Amniotic stem cell (primary cell): Measurements from ENCODE around the gene RSU1.
"Not testable (repeated sequence)": the region's sequence is repeated elsewhere in the genome, so short reads cannot be mapped to it uniquely, and the experiment has no call there.

ENCODE experiments used
- DNase-seq: peaks from one replicate; lab custom pipeline; 2025; lab: John Stamatoyannopoulos, UW

The RSU1 gene

DNA sequence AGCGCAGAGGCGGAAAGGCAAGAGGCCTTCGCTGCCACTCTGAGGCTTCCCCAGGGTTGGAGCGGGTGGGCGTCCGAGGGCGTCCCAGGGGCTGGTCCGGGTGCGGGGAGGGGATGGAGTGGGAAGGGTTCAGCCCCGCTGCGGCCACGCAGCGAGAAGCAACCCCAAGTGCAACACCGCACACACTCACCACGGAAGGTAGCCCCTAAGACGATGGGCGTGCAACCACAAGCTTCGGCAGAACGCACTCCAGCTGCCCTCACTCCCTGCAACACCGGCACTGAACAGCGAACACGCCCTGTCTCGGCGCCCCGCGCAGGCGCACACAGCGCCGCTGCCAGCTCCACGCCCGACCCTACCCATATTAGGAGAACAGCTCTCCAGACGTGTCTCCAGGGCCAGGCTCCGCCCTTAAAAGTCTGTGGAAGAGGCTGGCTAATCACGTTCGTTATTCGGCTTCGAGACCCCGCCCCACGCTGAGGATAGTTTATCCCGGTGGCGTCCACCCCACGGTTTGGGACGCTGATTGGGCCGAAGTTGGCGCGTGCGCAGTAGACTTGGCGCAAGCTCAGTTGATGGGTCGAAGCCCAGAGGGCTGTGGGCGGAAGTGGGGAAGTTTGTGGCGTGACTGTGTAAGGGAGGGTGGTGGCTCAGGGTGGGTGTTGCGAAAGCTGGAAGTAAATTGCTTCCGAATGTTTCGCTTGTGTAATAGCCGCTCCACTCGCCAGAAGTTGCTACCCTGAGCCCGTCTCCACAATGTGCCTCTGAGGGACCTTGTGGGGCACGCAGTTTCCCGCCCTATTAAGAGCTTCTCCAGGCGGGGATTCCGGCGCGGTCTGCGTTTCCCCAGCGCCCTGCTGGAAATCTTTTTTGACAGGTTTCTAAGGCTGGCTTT is at the start of gene RSU1:
TSS of gene RSU1 (minus strand) at position 300 of the 895 bp plus-strand sequence. CDS start 343 bp downstream, outside the sequence.
- peak; percentile 100 for DNase-seq

DNA sequence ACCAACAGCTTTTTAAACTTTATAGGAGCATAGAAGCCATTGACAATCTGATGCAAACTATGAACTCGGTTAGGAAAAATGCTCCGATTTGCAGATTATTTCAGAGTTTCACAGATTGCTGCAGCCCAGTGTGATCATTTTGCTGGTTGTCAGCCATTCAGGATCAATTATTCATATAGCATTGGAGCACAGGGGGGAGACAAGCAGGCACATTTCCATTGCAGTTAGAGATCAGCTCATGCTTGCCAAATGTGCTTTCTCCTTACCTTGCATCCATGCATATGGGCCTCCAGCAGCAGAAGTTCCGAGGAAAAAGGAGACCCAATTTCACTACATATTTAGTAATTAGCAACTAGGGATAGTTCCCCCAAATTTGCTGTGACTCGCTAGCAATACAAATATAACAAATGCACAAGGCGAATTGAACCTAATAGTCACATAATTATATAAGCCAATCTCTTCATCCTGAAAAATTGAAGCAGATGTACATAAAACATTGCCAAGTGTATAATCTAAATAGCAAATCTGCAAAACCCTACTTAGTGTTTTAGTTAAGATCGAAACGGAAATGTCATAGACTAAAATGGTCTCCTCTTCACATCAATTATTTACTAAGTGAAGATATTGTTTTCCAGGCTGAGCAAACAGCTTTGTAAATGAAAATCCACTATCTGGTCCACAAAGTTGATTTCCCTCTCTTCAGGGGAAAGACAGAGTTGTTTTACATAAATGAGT is 49.5 kb upstream of the RSU1 start:
- no peak for DNase-seq

DNA sequence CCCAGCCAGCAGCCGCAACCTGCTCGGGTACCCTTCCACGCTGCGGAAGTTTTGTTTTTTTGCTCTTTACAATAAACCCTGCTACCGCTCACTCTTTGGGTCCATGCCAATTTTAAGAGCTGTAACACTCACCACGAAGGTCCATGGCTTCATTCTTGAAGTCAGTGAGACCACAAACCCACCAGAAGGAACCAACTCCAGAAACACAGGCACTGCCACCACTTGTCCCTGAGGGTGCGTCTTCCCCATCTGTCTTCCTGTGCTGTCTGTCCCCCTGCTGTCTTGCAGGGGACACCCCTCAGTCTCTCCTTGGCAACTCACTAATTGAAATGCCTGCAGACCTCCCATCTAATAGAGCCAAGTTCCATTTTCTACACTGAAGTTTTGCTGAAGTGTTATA is 48.5 kb upstream of the RSU1 start:
- no peak for DNase-seq

DNA sequence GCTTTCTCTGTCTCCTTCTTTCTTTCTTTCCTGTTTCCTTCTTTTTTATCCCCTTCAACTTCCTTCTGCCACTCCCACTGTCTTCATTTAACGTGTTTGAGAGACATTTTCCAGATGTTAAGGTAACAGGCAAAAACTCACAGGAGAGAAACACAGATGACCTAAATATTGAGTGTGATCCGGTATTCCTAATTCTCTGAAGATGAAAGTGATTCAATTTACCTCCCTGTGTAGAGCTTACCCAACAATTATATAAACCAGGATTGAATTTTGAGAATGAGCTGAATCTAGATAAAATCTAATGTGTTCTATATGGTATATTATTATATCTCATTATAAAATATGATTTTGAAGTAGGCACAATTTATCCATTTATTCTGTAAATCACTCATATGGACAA is 46.5 kb upstream of the RSU1 start:
- no peak for DNase-seq

DNA sequence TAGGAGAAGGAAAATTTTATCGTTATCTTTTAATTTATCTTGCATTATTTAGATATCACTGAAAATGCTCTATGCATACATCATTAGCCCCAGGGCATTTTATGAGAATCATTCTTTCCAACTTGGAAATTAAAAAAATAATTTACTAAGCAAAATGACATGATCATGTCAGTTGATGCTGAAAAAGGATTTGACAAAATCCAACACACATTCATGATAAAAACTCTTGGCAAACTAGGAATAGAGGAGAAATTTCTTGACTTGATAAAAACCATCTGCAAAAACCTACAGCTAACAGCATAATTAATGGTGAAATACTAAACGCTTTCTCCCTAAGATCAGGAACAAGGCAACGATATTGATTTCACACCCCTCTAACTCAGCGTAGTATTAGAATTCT is 40.2 kb upstream of the RSU1 start:
- no peak for DNase-seq

DNA sequence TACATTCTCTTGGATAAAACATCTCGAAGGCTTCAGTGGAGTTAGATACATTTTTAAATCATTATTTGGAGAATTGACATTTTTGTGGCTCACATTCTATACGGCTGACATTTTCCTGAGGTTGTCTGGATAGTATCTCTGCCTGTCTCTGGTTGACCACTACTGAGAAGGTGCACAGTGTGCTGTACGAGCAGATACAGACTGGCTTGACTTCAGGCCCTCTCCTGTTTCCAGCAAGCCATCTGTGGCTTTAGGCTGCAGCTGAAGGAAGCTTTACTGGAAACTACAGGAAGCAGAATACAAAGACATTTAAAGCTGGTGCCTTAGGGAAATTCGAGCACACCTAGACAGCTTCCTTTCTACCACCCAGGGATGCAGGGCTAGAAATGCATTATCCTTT is 39.3 kb upstream of the RSU1 start:
- no peak for DNase-seq

DNA sequence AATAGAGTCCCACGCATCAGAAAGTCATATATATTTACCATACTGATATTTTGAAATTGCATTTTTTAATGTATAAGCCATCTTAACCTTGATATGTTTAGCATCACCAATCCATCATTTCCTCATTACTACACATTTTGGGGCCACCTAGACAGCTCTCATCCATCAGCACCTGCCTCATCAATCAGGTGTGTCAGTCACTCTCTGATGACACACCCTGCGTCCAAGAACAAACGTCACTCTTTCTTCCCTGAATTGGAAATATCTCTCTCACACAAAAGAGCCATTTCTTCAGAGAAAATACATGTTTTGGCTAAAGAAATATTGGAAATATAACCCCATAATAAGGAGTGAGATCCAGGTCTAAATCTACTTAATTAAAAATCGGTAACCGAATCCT is 38.9 kb upstream of the RSU1 start:
- DNase-seq = no peak

DNA sequence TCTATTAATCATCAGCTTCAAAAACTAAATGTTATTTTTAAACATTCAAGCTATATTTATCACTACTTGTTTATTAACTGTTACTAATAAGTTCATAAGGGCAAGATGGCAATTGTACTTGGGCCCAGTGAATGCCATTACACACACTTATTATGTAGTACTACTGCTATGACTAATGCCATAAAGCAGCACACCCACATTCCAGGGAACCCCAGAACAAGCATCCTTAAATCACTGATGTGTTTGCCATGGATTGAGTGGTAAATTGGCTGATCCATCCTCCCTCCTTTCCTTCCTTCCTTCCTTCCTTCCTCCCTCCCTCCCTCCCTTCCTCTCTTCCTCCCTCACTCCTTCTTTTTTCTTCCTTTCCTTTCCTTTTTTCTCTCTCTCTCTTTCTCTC is 37.4 kb upstream of the RSU1 start:
- DNase-seq = no peak

DNA sequence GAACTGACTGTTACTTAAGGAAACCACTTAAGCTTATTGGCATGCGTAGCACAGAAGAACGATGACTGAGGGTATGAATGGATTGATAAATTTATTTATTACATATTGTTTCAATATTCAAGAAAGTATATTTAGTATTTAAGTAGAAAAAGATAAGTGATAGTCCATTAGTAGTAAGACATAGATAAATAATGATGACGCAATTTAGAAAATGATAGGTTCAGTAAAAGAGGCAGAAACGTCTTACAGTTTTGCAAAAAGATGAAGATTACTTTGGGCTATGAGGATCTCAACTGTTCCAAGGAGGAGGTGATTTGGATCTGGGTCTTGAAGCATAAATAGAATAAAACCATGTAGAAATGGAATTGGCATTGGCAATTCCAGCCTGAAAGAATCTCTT is 36.6 kb upstream of the RSU1 start:
- DNase-seq = no peak

DNA sequence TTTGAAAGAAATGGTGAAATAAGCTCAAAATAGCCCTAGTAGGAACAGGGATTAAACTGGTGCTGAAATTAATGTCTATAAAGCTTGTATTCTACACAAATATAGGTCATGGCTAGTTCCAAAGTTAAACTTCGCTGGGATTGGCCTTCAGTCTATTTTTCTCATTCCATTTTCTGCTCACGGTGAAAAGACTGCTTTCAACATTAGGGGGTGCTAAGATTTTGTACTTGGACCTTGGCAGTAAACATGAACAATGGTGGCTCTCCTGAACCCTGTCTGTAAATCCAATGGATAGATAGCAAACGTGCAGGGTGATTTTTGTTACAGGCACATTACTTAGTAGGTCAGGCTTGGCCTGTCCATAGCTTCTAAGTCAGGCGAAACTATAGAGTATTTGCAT is 36.0 kb upstream of the RSU1 start:
- DNase-seq = no peak

DNA sequence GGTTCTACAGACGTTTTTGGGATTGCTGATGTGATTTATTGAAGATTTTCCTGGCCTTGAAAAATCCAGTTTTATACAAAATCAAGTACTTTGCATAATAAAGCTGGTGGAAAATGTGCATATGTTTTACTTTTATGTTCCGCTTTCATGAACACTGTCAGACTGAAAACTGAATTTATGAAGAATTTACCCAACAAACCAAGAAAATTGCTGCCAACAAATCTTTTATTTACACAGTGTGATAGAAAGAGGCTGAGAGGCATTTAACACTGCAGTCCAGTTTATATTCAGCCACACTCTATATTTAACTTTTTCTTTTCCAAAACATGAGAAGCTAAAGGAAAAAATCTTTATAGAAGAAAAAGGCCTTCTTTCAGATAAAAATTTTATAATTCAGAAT is 35.4 kb upstream of the RSU1 start:
- DNase-seq = no peak

DNA sequence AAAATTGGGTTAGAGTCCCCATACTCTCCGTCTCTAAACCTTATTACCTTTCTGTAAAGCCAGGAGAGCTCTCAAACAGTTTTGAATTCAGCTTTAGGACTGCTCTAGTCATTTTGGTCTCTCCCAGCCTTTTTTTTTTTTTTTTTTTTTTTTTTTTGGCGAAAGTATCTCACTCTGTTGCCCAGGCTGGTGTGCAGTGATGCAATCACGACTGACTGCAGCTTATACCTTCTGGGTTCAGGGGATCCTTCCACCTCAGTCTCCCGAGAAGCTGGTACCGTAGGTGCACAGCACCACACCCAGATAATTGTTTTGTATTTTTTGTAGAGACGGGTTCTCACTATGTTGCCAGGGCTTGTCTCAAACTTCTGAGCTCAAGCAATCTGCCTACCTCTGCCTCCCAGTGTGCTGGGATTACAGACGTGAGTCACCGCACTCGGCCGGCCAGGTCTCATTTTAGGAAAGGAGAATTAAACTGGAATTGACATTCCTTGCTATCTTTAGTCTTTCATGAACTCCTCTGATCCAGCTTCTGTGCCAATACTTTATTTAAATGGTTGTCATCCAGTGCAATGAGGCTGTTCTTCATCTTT is 31.4 kb upstream of the RSU1 start:
- no peak for DNase-seq

DNA sequence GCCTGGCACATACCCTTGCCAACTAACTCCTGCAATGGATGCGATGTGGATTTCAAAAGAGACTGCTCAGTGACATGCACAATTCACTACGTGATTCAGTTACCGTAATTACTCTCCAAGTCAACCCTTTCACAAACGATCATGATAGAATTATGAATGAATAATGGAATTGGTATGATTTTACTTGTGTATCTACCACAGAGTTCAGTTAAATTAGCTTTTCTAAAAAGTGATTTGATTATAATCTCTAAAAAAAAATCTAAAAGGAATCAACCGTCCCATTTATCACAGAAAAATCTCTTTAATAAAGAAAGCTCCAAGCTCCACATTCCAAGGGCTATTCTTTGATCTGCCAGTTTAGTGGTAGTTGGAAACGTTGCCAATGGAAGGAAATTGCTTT is 30.4 kb upstream of the RSU1 start:
- no peak for DNase-seq

DNA sequence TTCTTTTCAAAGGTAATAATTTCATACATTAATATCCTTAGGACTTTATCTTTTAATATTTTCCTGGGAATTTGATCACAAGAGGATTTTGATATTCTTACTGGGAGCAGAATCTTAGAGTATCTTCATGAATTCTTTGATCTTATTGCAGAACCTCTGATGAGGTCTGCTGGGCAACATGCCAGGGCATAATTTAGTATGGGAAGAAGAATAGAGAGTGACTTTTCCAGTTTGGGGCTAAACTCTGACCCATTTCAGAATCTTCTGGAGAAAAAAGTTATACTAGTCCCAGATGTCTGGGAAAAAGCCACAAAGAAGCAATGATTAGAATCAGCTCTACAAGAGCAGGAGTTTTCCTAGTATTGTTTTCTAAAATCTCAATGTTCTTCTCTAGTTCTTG is 28.0 kb upstream of the RSU1 start:
- DNase-seq = no peak

DNA sequence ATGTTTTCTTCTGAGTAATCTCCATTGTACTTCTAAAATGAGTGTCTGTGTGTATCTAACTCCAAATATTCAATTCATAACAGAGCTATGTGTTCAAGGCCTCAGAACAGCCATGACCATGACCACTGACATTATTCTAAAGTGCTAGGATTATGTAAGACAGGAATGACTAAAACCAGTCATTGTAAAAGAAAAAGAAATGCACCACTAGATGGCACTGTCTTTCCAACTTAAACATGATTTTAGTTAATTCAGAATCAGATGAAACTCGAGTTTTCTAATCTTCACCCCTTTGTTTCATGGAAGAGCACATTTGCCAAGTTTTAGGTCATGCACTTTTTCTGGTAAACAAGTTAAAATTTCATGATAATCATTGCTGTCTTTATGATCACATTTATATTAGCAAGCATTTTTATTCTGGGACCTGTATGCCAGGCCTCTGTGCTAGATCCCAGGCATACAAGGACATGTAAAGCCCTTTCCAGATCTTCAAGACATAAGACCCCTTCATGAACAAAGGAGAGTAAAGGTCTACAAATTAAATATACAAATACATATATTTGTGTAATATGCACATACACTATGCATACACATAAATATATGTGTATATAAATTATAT is 26.1 kb upstream of the RSU1 start:
- DNase-seq = peak; percentile 83

DNA sequence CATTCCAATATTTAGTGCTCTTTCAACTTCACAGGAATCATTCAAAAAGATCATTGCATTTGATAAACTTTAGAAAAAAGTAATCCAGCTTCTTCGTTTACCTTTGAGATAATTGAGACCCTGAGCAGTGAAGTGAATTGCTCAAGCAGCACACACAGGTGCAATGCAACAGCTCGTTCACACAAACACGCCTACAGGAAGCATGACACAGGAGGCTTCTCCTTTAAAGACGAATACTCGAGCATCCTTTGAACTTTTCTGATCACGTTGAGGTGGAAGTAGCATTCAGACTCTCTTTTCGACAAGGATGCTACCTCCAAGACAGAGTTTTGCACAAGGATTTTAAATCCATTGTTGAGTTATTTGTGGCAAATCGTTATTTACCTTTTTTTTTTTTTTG is 18.0 kb upstream of the RSU1 start:
- no peak for DNase-seq

DNA sequence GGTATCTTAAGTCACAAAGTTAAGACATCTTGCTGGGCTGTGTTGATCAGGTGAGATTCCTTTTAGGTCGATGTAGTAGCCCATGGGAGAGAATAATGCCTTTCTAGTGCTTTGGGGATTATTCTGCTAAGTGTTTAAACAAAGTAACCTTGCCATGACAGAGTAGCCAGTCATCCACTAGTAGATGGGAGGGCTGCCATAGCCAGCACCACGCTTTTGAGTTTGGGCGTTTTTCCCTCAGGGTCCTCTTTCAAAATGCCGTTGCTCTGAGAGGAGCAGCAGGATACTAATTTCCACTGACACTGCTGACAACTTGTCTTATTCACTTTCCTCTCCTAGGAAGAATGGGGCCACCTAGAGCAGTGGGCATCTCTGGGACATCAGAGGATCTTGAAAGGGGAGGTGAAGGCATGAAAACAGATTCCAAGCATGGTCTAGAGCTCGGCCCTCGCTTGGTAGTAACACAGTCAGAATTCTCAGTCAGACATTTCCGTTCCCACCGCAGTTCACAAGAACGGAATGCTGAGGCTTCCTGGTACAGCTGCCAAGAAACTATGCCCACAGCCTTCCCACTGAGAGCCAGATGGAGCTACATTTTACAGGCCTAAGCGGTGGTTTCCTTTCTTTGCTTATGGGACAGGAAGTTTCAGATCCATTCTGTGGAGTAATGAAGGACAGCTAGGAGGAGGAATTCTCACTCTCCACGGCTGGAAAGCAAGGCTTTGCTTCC is 15.3 kb upstream of the RSU1 start:
- peak; percentile 78 for DNase-seq

DNA sequence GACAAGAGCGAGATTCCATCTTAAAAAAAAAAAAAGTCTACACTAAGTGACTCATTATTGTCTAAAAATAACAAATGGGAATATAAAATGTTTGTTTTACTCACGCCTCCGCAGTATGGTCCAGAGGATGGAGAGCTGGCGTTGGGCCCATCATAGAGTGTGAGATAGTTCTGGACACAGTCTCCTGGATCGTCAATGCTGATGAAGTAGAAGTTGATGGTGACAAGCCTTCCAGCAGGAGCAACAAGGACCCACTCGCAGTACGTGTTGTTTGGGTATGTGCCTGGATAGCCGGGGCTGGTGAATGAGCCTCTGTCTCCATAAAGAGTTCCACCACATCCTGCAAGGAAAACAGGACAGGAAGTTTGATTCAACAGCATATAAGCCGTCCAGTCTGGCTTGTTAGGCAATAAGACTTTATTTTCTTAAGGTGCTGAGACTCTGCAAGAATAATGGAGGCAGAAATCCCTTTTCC is 11.5 kb upstream of the RSU1 start:
- peak; percentile 40 for DNase-seq

DNA sequence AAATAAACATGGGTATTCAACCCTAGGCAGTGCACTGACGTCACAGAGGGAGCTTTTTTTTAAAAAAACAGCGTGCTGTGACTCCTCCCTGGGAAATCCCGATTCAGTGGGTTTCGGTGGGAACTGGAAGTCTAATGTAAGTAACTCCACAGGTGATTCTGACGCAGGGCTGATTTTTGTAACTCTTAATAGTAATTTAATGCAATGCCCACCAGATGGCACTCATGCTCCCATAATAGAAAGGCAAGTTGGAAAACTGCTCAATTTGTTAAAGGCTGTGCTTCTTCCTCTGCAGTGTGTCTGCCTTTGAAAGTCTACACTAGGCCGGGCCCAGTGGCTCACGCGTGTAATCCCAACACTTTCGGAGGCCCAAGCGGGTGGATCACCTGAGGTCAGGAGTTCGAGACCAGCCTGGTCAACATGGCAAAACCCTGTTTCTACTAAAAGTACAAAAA is 10.9 kb upstream of the RSU1 start:
- peak; percentile 48 for DNase-seq

DNA sequence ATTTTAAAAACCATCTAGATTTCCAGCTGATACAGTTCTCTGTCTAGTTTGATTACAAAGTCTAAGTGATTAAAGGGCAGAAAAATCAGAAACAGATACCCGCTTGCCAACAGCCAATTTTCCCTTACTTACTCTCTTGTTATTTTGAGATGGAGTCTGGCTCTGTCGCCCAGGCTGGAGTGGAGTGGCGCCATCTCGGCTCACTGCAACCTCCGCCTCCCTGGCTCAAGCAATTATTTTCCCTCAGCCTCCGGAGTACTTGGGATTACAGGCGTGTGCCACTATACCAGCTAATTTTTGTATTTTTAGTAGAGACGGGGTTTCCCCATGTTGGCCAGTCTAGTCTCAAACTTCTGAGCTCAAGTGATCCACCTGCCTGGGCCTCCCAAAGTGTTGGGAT is 10.2 kb upstream of the RSU1 start:
- not testable (repeated sequence) for DNase-seq

DNA sequence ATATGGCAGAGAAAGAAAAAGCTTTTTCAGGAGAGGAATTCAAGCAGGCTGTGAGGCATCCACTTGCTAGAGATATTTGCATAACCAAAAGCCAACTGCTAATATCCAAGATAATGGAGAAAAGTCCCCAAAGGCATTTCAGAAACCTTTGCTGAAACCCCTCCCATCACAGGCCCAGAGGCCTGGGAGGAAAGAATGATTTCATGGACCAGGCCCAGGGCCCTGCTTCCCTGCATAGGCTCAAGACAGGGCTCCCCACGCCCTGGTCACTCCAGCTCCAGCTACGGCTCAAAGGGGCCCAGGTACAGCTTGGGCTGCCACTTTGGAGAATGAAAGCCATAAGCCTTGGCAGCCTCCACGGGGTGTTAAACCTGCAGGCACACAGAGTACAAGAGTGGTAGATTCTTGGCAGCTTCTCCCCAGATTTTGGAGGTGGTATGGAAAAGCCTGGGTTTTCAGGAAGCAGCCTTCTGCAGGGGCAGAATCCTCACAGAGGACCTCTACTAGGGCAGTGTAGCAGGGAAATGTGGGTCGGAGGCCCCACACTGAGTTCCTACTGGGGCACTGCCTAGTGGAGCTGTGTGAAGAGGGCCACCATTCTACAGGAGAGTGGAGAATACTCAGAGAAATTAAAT is 5.6 kb upstream of the RSU1 start:
- DNase-seq = no peak
